Calu3 (cell line): ENCODE data around the gene OXSR1. TPM values are rescaled to one million over a fixed set of nuclear protein-coding genes. Genes with fewer than 3 reads are reported as not detected.

Experiments
- BruUV-seq: library from RNA; stranded (reverse); fragments of 400-500 nt; replicated peaks from 2 replicates; lab custom pipeline; 2021; lab: Mats Ljungman, UMichigan
- CTCF ChIA-PET: fragments of 300-600 bp; sonication (Branson Sonifier 250); formaldehyde crosslinking; loops from one replicate; lab custom pipeline; 2022; ENCODE audit warnings: antibody characterized with exemption; lab: Charles Lee
- DNase-seq: peaks from one replicate; pipeline ENCODE4 v3.0.0; 2022
- H3K27ac Mint-ChIP-seq: one replicate; pipeline ENCODE4 v1.8.0; 2022; ENCODE audit warnings: mixed read lengths; ENCODE audit not compliant: unreplicated experiment
- H3K27me3 Mint-ChIP-seq: one replicate; pipeline ENCODE4 v1.8.0; 2022; ENCODE audit warnings: mixed read lengths; ENCODE audit not compliant: unreplicated experiment
- H3K36me3 Mint-ChIP-seq: one replicate; pipeline ENCODE4 v1.8.0; 2022; ENCODE audit warnings: mild to moderate bottlenecking, moderate library complexity, mixed read lengths; ENCODE audit not compliant: insufficient read depth, unreplicated experiment
- H3K4me1 Mint-ChIP-seq: one replicate; pipeline ENCODE4 v1.8.0; 2022; ENCODE audit warnings: mild to moderate bottlenecking, low read depth, mixed read lengths; ENCODE audit not compliant: unreplicated experiment
- H3K4me3 Mint-ChIP-seq: one replicate; pipeline ENCODE4 v1.8.0; 2022; ENCODE audit warnings: mild to moderate bottlenecking, low read depth, moderate library complexity, mixed read lengths; ENCODE audit not compliant: unreplicated experiment
- H3K9me3 Mint-ChIP-seq: one replicate; pipeline ENCODE4 v1.8.0; 2022; ENCODE audit warnings: low read depth, mixed read lengths; ENCODE audit not compliant: unreplicated experiment
- intact Hi-C: fragments of 100-400 bp; cut with micrococcal nuclease; formaldehyde crosslinking; loops from one replicate; pipeline ENCODE4 v1.10.0; 2022; ENCODE audit not compliant: unreplicated experiment
- total RNA-seq: library from RNA; stranded (reverse); gene quantifications from 2 replicates; pipeline ENCODE4 v1.2.3, GENCODE V29; 2022
- TF ChIP-seq, protein P1 (sequence below): fragments of 200-600 bp; IDR thresholded peaks from one replicate; pipeline ENCODE4 v1.8.0; 2022; ENCODE audit warnings: antibody characterized with exemption; ENCODE audit not compliant: unreplicated experiment

Gene OXSR1
- total RNA-seq, 1 experiment from 2014 or later = 50.4 TPM

DNA sequence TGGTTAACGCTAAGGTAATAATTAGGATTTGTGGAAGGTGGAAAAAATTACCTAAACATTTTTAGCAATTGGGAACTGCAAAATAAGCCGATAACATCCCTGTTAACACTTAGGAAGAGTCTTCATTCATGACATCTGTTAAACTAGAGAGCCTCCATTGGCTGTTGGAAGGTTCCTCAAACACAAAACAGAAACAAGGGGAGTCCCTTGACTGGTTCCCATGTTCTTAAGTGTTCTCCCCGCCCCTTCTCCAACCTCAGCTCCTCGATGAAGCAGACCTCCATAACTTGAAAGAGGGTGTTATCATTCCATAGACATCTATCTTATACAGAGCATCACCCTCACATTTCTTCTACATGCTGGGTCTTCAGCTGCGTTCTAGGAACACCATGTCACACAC is 102.8 kb downstream of the OXSR1 start:
- CTCF ChIA-PET = no interaction called here
- intact Hi-C loops = no loop called here
- H3K4me1 Mint-ChIP-seq = no peaks in the 10 kb centered on the region
- TF ChIP-seq, protein P1, sequence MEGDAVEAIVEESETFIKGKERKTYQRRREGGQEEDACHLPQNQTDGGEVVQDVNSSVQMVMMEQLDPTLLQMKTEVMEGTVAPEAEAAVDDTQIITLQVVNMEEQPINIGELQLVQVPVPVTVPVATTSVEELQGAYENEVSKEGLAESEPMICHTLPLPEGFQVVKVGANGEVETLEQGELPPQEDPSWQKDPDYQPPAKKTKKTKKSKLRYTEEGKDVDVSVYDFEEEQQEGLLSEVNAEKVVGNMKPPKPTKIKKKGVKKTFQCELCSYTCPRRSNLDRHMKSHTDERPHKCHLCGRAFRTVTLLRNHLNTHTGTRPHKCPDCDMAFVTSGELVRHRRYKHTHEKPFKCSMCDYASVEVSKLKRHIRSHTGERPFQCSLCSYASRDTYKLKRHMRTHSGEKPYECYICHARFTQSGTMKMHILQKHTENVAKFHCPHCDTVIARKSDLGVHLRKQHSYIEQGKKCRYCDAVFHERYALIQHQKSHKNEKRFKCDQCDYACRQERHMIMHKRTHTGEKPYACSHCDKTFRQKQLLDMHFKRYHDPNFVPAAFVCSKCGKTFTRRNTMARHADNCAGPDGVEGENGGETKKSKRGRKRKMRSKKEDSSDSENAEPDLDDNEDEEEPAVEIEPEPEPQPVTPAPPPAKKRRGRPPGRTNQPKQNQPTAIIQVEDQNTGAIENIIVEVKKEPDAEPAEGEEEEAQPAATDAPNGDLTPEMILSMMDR = no peak
- no peaks in the 10 kb centered on the region for H3K36me3 Mint-ChIP-seq
- DNase-seq = no peak
- BruUV-seq = no TSS peak
- H3K9me3 Mint-ChIP-seq = no peaks in the 10 kb centered on the region
- H3K27ac Mint-ChIP-seq = no peak overlapping the region
- no peak overlapping the region for H3K4me3 Mint-ChIP-seq
- H3K27me3 Mint-ChIP-seq = no peaks in the 10 kb centered on the region

DNA sequence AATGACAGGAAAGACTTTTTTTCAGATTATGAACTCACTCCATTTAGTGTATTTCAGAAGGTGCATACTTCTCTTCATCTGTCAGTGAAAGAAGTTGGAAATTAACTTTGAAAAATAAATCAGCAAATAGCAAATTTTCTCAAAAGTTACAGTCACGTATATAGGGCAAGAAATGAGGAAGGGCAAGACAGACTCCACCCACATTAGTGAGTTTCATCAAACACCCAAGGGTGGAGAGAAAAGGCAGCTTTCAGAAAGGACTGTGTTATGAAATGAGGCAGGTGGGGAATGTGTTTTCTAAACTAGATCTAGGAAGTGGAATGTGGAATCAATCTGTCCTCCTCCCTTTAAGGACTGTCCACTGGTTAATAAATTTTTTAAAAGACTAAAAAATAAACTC is 103.2 kb downstream of the OXSR1 start:
- Mint-ChIP-seq H3K4me3 (no peak overlapping the region), H3K36me3 (no peaks in the 10 kb centered on the region), H3K4me1 (no peaks in the 10 kb centered on the region), H3K27ac (no peak overlapping the region), H3K9me3 (no peaks in the 10 kb centered on the region), H3K27me3 (no peaks in the 10 kb centered on the region)
- no TSS peak for BruUV-seq
- TF ChIP-seq, protein P1 = no peak
- intact Hi-C loops = no loop called here
- no peak for DNase-seq
- CTCF ChIA-PET = no interaction called here

GRCh38 chr3:38270606-38271005 is 105.3 kb downstream of the OXSR1 start:
- H3K27ac Mint-ChIP-seq = no peak overlapping the region
- H3K27me3 Mint-ChIP-seq = no peaks in the 10 kb centered on the region

DNA sequence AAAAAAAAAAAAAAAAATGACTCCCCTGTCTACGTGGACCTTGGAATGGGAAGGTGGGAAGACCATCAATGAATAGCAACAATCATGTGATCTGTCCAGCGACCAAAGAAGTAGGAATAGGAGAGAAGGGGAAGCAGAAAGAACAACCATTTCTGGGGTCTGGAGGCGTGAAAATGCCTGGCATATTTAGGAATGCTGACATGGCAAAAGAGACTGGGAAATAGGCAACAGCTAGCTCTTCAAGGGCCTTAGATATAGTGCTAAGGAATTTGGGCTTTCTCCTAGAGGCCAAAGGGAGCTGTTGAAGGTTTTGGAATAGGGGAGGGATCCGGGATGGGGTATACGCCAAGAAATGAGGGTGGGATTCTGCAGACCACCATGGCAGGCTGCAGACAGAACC is 106.2 kb downstream of the OXSR1 start:
- TF ChIP-seq, protein P1 = no peak

More at GRCh38 chr3:38270606-38271005, 105.3 kb downstream of the OXSR1 start:
- CTCF ChIA-PET = no interaction called here
- intact Hi-C loops = no loop called here
- Mint-ChIP-seq H3K4me1 (no peaks in the 10 kb centered on the region), H3K4me3 (no peak overlapping the region), H3K9me3 (no peaks in the 10 kb centered on the region), H3K36me3 (no peaks in the 10 kb centered on the region)
- no TSS peak for BruUV-seq
- TF ChIP-seq, protein P1 = no peak
- no peak for DNase-seq

More for the DNA sequence above, 106.2 kb downstream of the OXSR1 start:
- no peaks in the 10 kb centered on the region for H3K9me3 Mint-ChIP-seq
- no TSS peak for BruUV-seq
- no peaks in the 10 kb centered on the region for H3K36me3 Mint-ChIP-seq
- no peaks in the 10 kb centered on the region for H3K4me1 Mint-ChIP-seq
- intact Hi-C loops = no loop called here
- no peaks in the 10 kb centered on the region for H3K27me3 Mint-ChIP-seq
- DNase-seq = no peak
- CTCF ChIA-PET = no interaction called here
- no peak overlapping the region for H3K4me3 Mint-ChIP-seq
- H3K27ac Mint-ChIP-seq = no peak overlapping the region
